ENCODE results near the gene LPCAT4.
A peak's percentile ranks its signal among the peaks of the same experiment; 100 is the strongest.

LPCAT4 gene

DNA sequence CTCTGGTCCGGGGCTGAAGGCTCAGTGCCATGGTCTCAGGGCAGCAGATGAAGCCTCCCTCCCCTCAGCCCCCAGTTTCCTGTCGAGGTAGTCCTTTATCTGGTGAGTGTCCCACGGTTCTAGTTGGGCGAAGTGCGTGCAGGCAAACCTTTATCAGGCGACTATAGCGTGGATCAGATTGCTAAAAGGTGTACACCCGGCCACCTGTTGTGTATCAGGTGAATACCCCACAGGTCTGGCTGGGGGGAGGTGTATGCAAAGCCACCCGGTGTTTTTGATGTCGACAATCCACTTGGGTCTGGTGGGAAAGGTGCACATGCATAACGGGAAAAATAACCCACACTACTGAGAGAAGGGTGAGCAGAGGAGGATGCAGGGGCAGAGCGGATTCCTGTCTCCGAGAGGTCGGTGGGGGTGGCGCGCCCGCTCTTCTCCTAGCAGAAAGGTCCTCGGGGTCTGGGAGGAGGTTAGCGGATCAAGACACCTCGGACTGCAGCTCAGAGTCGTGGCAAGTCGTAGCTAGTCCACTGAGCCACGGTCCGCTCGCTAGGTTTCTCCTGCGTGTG is 29.9 kb downstream of the LPCAT4 start:
- DNase-seq: peak; percentile 21 to 27

DNA sequence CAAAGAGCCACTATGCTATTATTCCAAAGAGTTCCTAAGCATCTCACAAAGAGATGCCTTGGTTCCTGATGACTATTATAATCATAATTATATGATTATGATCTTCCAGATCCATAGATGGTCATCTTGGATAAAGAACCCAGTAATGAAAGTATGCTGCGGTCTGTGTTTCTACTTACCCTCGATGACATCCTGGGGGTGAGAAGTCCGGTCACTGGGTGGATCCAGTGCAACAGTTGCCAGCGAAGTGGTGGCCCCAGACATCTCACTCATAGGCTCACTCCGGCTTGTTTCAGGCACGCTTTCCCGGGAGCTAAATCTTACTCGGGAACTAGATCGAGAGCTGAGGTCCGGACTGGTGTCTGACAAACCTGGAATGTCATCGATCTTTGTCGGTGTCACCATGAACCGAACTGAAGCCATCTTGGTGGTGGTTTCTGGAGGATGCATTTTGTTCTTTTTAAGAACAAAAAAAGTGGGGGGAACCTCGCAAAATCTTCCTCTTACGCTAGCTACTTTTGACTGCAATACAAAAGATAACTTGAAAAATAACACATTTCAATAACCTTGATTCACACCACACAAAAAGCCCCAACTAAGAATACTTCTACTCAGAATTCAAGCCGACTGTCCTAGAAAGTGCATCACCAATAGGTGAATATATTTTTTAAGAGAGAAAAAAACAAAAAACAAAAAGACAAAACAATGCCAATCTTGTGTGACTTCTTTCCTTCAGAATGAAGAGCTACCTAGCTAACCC is 30.6 kb downstream of the LPCAT4 start:
- DNase-seq: peak; percentile 12 to 24

DNA sequence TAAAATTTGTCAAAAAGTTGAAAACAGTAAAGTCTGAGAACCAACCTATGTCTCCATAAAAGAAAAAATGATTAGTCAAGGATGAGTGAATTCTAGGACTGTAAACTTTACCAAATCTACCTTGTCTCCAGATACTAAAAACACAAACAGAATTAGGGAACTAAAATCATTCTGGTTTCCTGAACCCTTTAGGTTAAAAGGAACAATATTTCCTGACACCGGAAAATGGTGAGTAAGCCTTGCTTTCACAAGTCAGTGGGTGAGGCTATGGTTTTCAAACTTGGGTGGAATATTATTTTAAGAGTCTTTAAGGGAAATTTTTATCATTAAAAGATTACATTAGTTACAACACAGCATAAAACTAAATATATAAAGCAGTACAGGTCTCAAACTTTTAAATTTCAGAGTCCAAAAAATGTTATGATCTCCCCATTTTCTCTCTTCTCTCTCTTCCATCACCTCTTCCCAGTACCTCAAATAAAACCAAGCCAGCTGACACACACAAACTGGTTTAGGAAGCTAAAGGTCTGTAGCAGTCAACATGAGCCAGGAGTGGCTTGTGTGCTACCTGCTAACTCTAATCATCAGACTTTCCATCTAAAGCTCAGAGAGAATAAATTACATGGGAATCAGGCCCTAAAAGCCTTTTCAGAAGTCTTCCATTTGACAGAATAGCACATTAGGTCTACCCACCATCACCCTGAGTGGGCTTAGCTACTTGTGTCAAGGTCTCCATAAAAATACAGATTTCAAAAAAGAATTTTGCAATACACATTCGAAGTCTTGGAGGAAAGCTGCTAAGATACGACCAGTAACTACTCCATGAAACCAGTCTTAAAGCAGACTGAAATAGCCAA is 31.6 kb downstream of the LPCAT4 start:
- peak in 1 of 2 donors; percentile 45 for DNase-seq

DNA sequence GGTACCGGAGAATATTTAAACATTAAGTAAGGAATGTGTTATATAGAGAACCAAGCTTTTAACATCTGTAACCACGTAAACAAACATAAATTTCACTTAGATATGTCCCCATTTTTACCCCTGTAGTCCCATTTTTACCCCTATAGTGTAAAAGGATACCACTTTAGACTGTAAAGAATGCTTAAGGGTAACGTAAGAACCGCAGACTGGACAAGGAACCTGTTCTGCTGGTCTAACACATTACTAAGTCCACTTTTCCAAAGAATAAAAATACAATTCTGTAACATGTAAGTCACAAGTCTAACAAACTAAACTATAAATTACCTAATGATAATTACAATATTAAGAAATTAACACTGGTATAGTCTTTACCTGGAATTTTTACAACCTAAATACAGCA is 32.3 kb downstream of the LPCAT4 start:
- no peak for DNase-seq

DNA sequence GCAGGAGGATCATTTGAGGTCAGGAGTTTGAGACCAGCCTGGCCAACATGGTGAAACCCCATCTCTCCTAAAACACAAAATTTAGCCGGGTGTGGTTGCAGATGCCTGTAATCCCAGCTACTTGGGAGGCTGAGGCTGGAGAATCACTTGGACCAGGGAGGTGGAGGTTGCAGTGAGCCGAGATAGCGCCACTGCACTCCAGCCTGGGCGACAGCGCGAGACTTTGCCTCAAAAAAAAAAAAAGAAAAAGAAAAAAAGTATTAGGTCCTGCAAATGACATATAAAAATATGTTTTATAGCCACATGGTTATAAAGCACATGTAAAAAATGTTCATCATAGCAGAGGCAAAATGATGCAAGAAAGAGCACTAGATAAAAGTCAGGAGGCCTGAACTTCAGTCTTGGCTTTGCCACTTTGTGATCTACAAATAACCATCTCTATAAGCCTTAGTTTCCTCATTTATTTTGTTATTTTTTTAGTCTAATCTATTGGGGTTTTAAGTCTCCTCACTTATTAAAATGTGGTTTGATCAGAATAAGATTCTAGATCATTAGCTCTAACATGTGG is 34.4 kb downstream of the LPCAT4 start:
- DNase-seq: no peak

DNA sequence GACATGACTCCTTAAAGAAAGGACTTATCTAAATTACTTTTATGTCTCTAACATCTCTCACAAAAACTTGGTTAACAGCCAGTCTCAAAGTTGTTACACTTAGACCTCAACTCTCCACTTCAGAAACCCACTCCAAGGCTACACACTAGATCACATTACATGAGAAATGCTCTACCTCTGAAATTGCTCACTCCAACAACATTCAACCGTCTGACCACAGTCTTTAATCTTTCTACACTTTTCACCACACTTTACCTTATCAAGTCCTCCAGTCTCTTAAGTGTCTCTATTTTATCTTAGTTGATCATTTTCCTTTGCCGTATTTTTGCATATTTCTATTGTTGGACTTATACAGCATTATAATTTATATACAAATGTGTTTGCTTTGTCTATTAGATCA is 35.2 kb downstream of the LPCAT4 start:
- DNase-seq: peak in 1 of 2 donors; percentile 43

DNA sequence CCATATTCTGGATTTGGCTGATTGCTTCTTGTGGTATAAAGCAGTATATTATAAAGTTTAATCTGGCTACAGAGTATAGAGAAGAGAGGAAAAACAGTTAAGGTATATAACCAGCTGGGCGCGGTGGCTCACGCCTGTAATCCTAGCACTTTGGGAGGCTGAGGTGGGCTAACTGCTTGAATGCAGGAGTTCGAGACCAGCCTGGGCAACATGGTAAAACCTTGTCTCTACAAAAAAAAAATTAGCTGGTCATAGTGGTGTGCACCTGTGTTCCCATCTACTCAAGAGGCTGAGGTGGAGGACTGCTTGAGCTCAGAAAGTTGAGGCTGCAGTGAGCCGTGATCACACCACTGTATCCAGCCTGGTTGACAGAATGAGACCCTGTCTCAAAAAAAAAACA is 36.7 kb downstream of the LPCAT4 start:
- no peak for DNase-seq

DNA sequence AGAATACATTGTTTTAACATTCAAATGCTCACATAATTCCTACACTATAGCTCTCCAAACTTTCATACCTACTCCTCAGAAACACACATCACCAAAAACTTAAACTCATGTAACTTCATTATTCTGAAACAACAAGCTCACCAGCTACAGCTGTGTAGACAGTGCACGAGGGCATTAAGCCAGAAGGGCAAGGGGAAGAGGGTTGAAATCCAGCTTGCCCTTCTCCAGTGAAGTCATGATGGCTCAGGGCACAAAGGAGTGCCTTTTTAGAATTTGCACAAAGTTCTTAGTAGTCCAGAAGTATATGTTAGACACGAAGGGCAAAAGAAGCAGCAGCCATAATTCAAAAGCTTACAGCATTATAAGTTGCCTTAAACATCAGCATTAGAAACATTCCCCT is 38.0 kb downstream of the LPCAT4 start:
- DNase-seq: no peak

DNA sequence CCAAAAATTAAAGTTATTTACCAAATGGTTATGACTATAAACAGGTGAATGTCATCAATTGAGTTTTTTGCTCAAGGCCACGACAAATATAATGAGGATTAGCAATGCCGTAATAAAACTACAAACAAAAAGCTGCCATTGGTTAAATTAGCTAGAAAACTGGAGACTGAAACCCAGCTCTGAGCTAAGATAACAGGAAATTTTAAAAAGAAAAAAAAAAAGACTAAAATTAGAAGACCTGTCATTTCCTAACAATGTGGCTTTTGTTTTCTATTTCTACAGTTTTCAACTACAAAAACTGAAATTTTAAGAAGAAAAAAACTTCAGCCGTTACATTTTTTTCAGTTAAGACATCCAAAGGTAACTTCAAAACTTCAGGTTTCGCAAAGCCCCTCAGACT is 39.1 kb downstream of the LPCAT4 start:
- DNase-seq: peak in 1 of 2 donors; percentile 14

DNA sequence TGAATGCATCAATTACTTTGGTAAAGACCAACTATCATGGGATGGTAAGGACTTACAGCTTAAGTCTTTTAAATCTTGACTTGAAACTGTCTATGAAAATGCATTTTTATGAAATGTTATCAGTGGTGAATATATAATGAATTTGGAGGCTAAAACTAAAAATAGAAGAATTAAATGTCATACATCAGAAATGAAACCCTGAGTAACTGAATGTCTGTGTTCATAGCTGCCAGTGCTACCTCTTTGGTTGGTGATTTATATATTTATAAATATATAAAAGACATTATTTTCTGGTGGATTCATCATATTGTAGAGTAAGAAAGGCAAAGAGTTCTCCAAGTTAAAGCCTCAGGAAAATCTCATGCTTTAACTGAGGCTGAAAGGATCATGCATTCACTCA is 41.6 kb downstream of the LPCAT4 start:
- no peak for DNase-seq

DNA sequence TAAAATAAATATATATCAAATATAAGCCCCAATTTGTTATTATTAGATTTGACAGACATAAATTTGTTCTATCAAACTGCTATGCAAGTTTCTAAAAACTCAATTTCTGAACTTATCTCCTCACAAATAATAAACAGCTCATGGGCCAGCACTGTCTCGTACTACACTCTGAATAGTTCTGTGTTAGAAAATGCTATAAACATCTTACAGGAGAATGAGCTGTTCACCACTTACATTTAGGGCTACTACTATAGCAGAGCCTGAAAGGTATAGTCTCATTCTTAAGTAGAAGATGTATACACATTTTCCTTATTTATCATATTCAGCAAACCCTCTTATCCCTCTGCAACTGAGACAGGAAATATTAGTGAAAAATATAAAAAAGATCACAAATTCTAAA is 42.1 kb downstream of the LPCAT4 start:
- no peak for DNase-seq

DNA sequence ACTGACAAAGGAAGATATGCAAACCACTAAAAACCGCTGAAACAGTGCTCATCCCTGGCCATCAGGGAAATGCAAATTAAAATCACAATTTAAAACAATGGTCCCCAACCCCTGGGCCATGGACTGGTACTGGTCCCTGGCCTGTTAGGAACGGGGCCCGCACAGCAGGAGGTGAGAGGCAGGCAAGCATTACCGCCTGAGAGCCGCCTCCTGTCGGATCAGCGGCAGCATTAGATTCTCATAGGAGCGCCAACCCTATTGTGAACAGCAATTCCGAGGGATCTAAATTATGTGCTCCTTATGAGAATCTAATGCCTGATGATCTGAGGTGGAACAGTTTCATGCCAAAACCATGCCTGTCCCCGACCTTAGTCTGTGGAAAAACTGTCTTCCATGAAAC is 43.8 kb downstream of the LPCAT4 start:
- no peak for DNase-seq

DNA sequence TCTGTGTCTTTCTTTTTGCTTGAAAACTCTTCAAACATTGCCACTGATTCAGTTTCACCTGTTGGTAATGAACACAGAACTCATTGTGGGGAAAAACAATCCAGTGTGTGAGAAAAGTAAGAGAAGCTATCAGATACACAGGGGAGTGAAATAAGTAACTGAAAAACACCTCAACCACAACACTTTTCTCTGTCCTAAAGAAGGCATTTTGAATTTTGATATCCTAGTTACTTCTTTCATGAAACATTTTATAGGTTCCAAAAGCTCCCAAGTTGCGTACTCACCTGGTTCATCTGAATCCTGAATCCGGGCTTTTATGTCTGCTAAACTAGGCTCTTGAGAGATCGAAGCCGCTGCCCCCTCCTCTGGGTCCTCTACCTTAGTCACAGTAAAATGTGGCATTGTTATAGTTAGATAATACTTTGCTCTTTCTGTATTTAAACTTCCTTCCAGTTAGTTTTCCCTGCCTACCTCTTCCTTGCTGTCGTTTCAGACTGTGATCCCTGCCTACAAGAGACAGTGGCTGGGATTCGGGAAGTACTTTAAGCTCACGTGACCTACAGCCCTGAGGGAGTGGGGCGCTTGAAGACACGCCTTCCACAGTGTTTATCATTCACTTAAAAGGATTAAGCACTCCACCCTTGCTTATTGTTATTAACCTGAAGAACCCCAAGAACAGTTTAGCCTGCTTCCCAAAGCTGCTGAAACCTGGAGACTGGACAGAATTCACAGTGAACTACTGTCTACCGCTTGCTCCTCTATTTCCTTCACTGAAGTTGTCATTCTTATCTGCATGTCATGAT is 48.5 kb downstream of the LPCAT4 start:
- peak; percentile 19 to 30 for DNase-seq

DNA sequence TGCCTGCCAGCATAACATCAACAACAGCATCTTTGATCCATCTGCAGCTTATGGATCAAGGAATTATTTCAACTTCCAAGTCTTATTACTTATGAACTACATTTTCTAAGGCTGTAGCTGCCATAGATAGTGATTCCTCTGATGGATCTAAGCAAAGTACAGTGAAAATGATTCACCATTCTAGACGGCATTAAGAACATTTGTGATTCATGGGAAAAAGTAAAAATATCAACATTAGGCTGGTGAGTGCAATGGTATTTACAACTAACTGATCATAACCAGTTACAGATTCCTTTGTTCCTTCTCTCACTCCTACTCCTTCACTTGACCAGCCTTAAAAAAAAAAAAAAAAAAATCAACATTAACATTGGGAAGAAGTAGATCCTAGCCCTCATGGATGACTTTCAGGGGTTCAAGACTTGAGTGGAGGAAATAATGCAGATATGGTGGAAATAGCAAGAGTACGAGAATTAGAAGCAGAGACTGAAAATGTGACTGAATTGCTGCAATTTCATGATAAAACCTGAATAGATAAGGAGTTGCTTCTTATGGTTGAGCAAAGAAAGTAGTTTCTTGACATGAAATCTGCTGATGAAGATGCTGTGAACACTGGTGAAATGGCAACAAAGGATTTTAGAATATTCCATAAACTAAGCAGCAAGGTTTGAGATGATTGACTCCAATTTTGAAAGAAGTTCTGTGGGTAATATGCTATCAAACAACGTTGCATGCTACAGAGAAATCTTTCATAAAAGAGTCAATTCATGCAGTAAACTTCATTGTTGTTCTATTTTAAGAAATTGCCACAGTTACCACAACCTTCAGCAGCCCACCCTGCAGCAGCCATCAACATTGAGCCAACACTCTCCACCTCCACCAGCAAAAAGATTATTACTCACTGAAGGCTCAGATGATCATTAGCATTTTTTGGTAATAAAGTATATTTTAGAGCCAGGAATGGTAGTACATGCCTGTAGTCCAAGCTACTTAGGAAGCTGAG is 52.2 kb downstream of the LPCAT4 start:
- no peak for DNase-seq

DNA sequence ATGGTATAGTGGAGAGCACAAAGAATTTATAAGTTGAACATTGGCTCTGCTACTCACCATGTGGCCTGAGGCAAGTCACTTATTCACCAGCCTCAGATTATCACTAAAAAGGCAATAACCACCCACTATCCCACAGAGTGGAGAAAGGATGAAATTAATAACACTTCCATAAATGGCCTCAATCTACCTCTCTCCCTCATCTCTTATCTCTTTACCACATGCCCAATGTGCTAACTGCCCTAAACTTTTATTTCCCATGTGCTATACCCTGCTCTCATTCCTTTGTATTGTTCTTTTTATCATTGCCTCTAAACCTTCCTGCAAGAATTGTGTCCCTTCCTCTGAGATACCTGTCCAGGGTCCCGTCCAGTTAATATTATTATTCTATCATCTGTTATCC is 55.4 kb downstream of the LPCAT4 start:
- DNase-seq: no peak
